ENCODE results near the gene MVB12B.

Gene MVB12B

GRCh38 chr9:126395439-126396212 lies 69.0 kb downstream of the MVB12B start:
- intact Hi-C loops (cut with micrococcal nuclease): no loop called here
- Mint-ChIP-seq H3K27ac (peak overlapping the region; percentile 52), H3K4me1 (ENCODE audit: low read depth) (peaks cover 75% of the 10 kb centered on the region), H3K9me3 (no peaks in the 10 kb centered on the region), H3K36me3 (ENCODE audit: low read depth) (peaks cover 100% of the 10 kb centered on the region), H3K27me3 (no peaks in the 10 kb centered on the region), H3K4me3 (no peak overlapping the region)

GRCh38 chr9:126397056-126397455 lies 70.4 kb downstream of the MVB12B start:
- Mint-ChIP-seq H3K9me3 (no peaks in the 10 kb centered on the region), H3K27me3 (no peaks in the 10 kb centered on the region), H3K27ac (no peak overlapping the region), H3K36me3 (ENCODE audit: low read depth) (peaks cover 100% of the 10 kb centered on the region), H3K4me1 (ENCODE audit: low read depth) (peaks cover 74% of the 10 kb centered on the region), H3K4me3 (no peak overlapping the region)
- intact Hi-C loops (cut with micrococcal nuclease): no loop called here

- intact Hi-C loops (cut with micrococcal nuclease): loop anchor here (1.0 to 2.0 kb wide), 3 partner anchors 81 to 96 kb away; no protein-coding TSS in a partner anchor
- Mint-ChIP-seq H3K36me3 (ENCODE audit: low read depth) (peaks cover 100% of the 10 kb centered on the region), H3K4me3 (no peak overlapping the region), H3K4me1 (ENCODE audit: low read depth) (peaks cover 75% of the 10 kb centered on the region), H3K27ac (no peak overlapping the region), H3K27me3 (no peaks in the 10 kb centered on the region), H3K9me3 (no peaks in the 10 kb centered on the region)
Measured at GRCh38 chr9:126398403-126399058, 71.9 kb downstream of the MVB12B start.

GRCh38 chr9:126399251-126399650 lies 72.6 kb downstream of the MVB12B start:
- intact Hi-C loops (cut with micrococcal nuclease): loop anchor here (2.0 kb wide), 1 partner anchor 92 kb away; no protein-coding TSS in a partner anchor
- Mint-ChIP-seq H3K4me3 (no peak overlapping the region), H3K36me3 (ENCODE audit: low read depth) (peaks cover 100% of the 10 kb centered on the region), H3K4me1 (ENCODE audit: low read depth) (peaks cover 69% of the 10 kb centered on the region), H3K9me3 (no peaks in the 10 kb centered on the region), H3K27ac (no peak overlapping the region), H3K27me3 (no peaks in the 10 kb centered on the region)

GRCh38 chr9:126399789-126400188 lies 73.2 kb downstream of the MVB12B start:
- no peaks in the 10 kb centered on the region for H3K27me3 Mint-ChIP-seq
- peaks cover 100% of the 10 kb centered on the region for H3K36me3 Mint-ChIP-seq (ENCODE audit: low read depth)
- peaks cover 64% of the 10 kb centered on the region for H3K4me1 Mint-ChIP-seq (ENCODE audit: low read depth)
- no peak overlapping the region for H3K4me3 Mint-ChIP-seq
- intact Hi-C loops (cut with micrococcal nuclease): loop anchor here (2.0 kb wide), 1 partner anchor 91 kb away; no protein-coding TSS in a partner anchor
- no peak overlapping the region for H3K27ac Mint-ChIP-seq
- no peaks in the 10 kb centered on the region for H3K9me3 Mint-ChIP-seq

GRCh38 chr9:126400571-126400970 lies 73.9 kb downstream of the MVB12B start:
- H3K27me3 Mint-ChIP-seq: no peaks in the 10 kb centered on the region
- peaks cover 99% of the 10 kb centered on the region for H3K36me3 Mint-ChIP-seq (ENCODE audit: low read depth)
- peaks cover 56% of the 10 kb centered on the region for H3K4me1 Mint-ChIP-seq (ENCODE audit: low read depth)
- intact Hi-C loops (cut with micrococcal nuclease): no loop called here
- no peaks in the 10 kb centered on the region for H3K9me3 Mint-ChIP-seq
- no peak overlapping the region for H3K27ac Mint-ChIP-seq
- no peak overlapping the region for H3K4me3 Mint-ChIP-seq

- H3K4me3 Mint-ChIP-seq: no peak overlapping the region
- H3K4me1 Mint-ChIP-seq (ENCODE audit: low read depth): peaks cover 52% of the 10 kb centered on the region
- H3K36me3 Mint-ChIP-seq (ENCODE audit: low read depth): peaks cover 99% of the 10 kb centered on the region
- intact Hi-C loops (cut with micrococcal nuclease): no loop called here
- H3K27me3 Mint-ChIP-seq: no peaks in the 10 kb centered on the region
- no peaks in the 10 kb centered on the region for H3K9me3 Mint-ChIP-seq
- no peak overlapping the region for H3K27ac Mint-ChIP-seq
Measured at GRCh38 chr9:126401107-126401506, 74.5 kb downstream of the MVB12B start.

GRCh38 chr9:126401581-126401980 lies 75.0 kb downstream of the MVB12B start:
- H3K27me3 Mint-ChIP-seq: no peaks in the 10 kb centered on the region
- H3K4me3 Mint-ChIP-seq: no peak overlapping the region
- peaks cover 99% of the 10 kb centered on the region for H3K36me3 Mint-ChIP-seq (ENCODE audit: low read depth)

GRCh38 chr9:126403397-126403796 lies 76.8 kb downstream of the MVB12B start:
- intact Hi-C loops (cut with micrococcal nuclease): no loop called here
- peaks cover 37% of the 10 kb centered on the region for H3K4me1 Mint-ChIP-seq (ENCODE audit: low read depth)
- peak overlapping the region; percentile 16 for H3K27ac Mint-ChIP-seq
- no peak overlapping the region for H3K4me3 Mint-ChIP-seq
- H3K36me3 Mint-ChIP-seq (ENCODE audit: low read depth): peaks cover 95% of the 10 kb centered on the region
- no peaks in the 10 kb centered on the region for H3K9me3 Mint-ChIP-seq
- H3K27me3 Mint-ChIP-seq: no peaks in the 10 kb centered on the region

More at GRCh38 chr9:126401581-126401980, 75.0 kb downstream of the MVB12B start:
- no peaks in the 10 kb centered on the region for H3K9me3 Mint-ChIP-seq
- intact Hi-C loops (cut with micrococcal nuclease): no loop called here
- H3K4me1 Mint-ChIP-seq (ENCODE audit: low read depth): peaks cover 47% of the 10 kb centered on the region
- no peak overlapping the region for H3K27ac Mint-ChIP-seq

- peaks cover 33% of the 10 kb centered on the region for H3K4me1 Mint-ChIP-seq (ENCODE audit: low read depth)
- intact Hi-C loops (cut with micrococcal nuclease): no loop called here
Measured at GRCh38 chr9:126404459-126404858, 77.8 kb downstream of the MVB12B start.

GRCh38 chr9:126406075-126406667 lies 79.5 kb downstream of the MVB12B start:
- Mint-ChIP-seq H3K27me3 (no peaks in the 10 kb centered on the region), H3K27ac (no peak overlapping the region)
- intact Hi-C loops (cut with micrococcal nuclease): no loop called here

More at GRCh38 chr9:126404459-126404858, 77.8 kb downstream of the MVB12B start:
- Mint-ChIP-seq H3K36me3 (ENCODE audit: low read depth) (peaks cover 95% of the 10 kb centered on the region), H3K27me3 (no peaks in the 10 kb centered on the region), H3K27ac (no peak overlapping the region), H3K4me3 (no peak overlapping the region), H3K9me3 (no peaks in the 10 kb centered on the region)

GRCh38 chr9:126407114-126407870 lies 80.7 kb downstream of the MVB12B start:
- peaks cover 24% of the 10 kb centered on the region for H3K4me1 Mint-ChIP-seq (ENCODE audit: low read depth)
- no peaks in the 10 kb centered on the region for H3K9me3 Mint-ChIP-seq
- H3K36me3 Mint-ChIP-seq (ENCODE audit: low read depth): peaks cover 94% of the 10 kb centered on the region
- no peak overlapping the region for H3K27ac Mint-ChIP-seq
- intact Hi-C loops (cut with micrococcal nuclease): no loop called here
- no peak overlapping the region for H3K4me3 Mint-ChIP-seq
- no peaks in the 10 kb centered on the region for H3K27me3 Mint-ChIP-seq

More at GRCh38 chr9:126406075-126406667, 79.5 kb downstream of the MVB12B start:
- H3K36me3 Mint-ChIP-seq (ENCODE audit: low read depth): peaks cover 95% of the 10 kb centered on the region
- no peaks in the 10 kb centered on the region for H3K9me3 Mint-ChIP-seq
- H3K4me3 Mint-ChIP-seq: no peak overlapping the region
- H3K4me1 Mint-ChIP-seq (ENCODE audit: low read depth): peaks cover 29% of the 10 kb centered on the region

- intact Hi-C loops (cut with micrococcal nuclease): no loop called here
- peaks cover 23% of the 10 kb centered on the region for H3K4me1 Mint-ChIP-seq (ENCODE audit: low read depth)
- peaks cover 94% of the 10 kb centered on the region for H3K36me3 Mint-ChIP-seq (ENCODE audit: low read depth)
- no peak overlapping the region for H3K4me3 Mint-ChIP-seq
- no peaks in the 10 kb centered on the region for H3K9me3 Mint-ChIP-seq
- no peak overlapping the region for H3K27ac Mint-ChIP-seq
- no peaks in the 10 kb centered on the region for H3K27me3 Mint-ChIP-seq
Measured at GRCh38 chr9:126408004-126408403, 81.4 kb downstream of the MVB12B start.
